GM18867 (cell line): ENCODE results near the gene PLXNB2.
"Not testable (repeated sequence)": the region's sequence is repeated elsewhere in the genome, so short reads cannot be mapped to it uniquely, and the experiment has no call there.

ENCODE experiments used
- ATAC-seq: cut with Tn5 transposase; IDR thresholded peaks from one replicate; pipeline ENCODE4 v1.9.1; 2021; ENCODE audit warnings: mild to moderate bottlenecking, moderate library complexity; ENCODE audit not compliant: unreplicated experiment

Gene PLXNB2

GRCh38 chr22:50326225-50326955 lies 18.9 kb upstream of the PLXNB2 start:
- ATAC-seq = no peak

- ATAC-seq = no peak
Observed at GRCh38 chr22:50325444-50326224, 18.2 kb upstream of the PLXNB2 start.

GRCh38 chr22:50323900-50324299 lies 16.5 kb upstream of the PLXNB2 start:
- ATAC-seq = no peak

GRCh38 chr22:50322382-50323104 lies 15.1 kb upstream of the PLXNB2 start:
- not testable (repeated sequence) for ATAC-seq

GRCh38 chr22:50320671-50321325 lies 13.4 kb upstream of the PLXNB2 start:
- ATAC-seq = no peak

GRCh38 chr22:50320116-50320515 lies 12.7 kb upstream of the PLXNB2 start:
- no peak for ATAC-seq

GRCh38 chr22:50319503-50319951 lies 12.1 kb upstream of the PLXNB2 start:
- no peak for ATAC-seq

GRCh38 chr22:50318698-50319411 lies 11.4 kb upstream of the PLXNB2 start:
- ATAC-seq = no peak

- no peak for ATAC-seq
Observed at GRCh38 chr22:50318356-50318697, 10.9 kb upstream of the PLXNB2 start.

- ATAC-seq = no peak
Observed at GRCh38 chr22:50317674-50318073, 10.2 kb upstream of the PLXNB2 start.

GRCh38 chr22:50317178-50317577 lies 9.7 kb upstream of the PLXNB2 start:
- no peak for ATAC-seq

GRCh38 chr22:50316114-50317065 lies 8.9 kb upstream of the PLXNB2 start:
- no peak for ATAC-seq

- no peak for ATAC-seq
Observed at GRCh38 chr22:50315289-50316113, 8.1 kb upstream of the PLXNB2 start.

- ATAC-seq = peak; percentile 74
Observed at GRCh38 chr22:50314455-50315288, 7.2 kb upstream of the PLXNB2 start.

GRCh38 chr22:50314081-50314454 lies 6.6 kb upstream of the PLXNB2 start:
- ATAC-seq = no peak

GRCh38 chr22:50313600-50313999 lies 6.2 kb upstream of the PLXNB2 start:
- no peak for ATAC-seq

GRCh38 chr22:50313021-50313420 lies 5.6 kb upstream of the PLXNB2 start:
- ATAC-seq = no peak

GRCh38 chr22:50312371-50312770 lies 4.9 kb upstream of the PLXNB2 start:
- no peak for ATAC-seq
